Transverse colon (tissue), 4 donors: ENCODE results near the gene LEF1. TPM values are rescaled to one million over a fixed set of nuclear protein-coding genes. Genes with fewer than 3 reads are reported as not detected.

Experiments used
- DNase-seq: peaks from one replicate; pipeline ENCODE4 v3.0.0-alpha.2; 2019
- H3K27ac ChIP-seq, 4 donors: fragments of 200-600 bp; sonication (generic); 2 replicates each; pipeline ENCODE4 v1.5.1; 2016 to 2018; ENCODE audit warnings: inconsistent platforms in 4 of 4
- H3K27me3 ChIP-seq: fragments of 200-600 bp; sonication (generic); 2 replicates; pipeline ENCODE4 v1.5.1; 2017; ENCODE audit warnings: inconsistent platforms
- H3K36me3 ChIP-seq, 4 donors: fragments of 200-600 bp; sonication (generic); 2 replicates each; pipeline ENCODE4 v1.5.1; 2017 to 2019; ENCODE audit warnings: inconsistent platforms in 4 of 4
- H3K4me1 ChIP-seq, 4 donors: fragments of 200-600 bp; sonication (generic); 2 replicates each; pipeline ENCODE4 v1.5.1; 2017 to 2020; ENCODE audit warnings: inconsistent platforms in 4 of 4
- H3K4me3 ChIP-seq, 4 donors: fragments of 200-600 bp; sonication (generic); 1 replicate in 1 of 4; 2 replicates in 3 of 4; pipeline versions ENCODE4 v1.5.1 to v1.6.1; 2017 to 2019; ENCODE audit warnings: inconsistent platforms in 4 of 4
- H3K9me3 ChIP-seq, 2 donors: fragments of 200-600 bp; sonication (generic); 2 replicates each; pipeline ENCODE4 v1.5.1; 2017 to 2019; ENCODE audit warnings: inconsistent platforms in 2 of 2
- CTCF ChIP-seq, 5 experiments: fragments of 200-600 bp in 3 of 5; fragments of 450-650 bp in 2 of 5; sonication (generic) in 3 of 5; IDR thresholded peaks; 1 replicate in 2 of 5; 2 replicates in 3 of 5; pipeline ENCODE4 v1.5.1; 2016 to 2017; ENCODE audit warnings: antibody characterized with exemption in 5 of 5, inconsistent platforms in 3 of 5, mild to moderate bottlenecking in 2 of 5, moderate library complexity in 1 of 5
- EP300 ChIP-seq: sonication (generic); formaldehyde crosslinking; IDR thresholded peaks from one replicate; pipeline ENCODE4 v1.6.1; 2017; ENCODE audit warnings: antibody characterized with exemption, low read depth
- POLR2A ChIP-seq: fragments of 450-650 bp; IDR thresholded peaks from one replicate; pipeline ENCODE4 v1.6.1; 2016; ENCODE audit warnings: antibody characterized with exemption, mild to moderate bottlenecking, moderate library complexity
- POLR2AphosphoS5 ChIP-seq, 3 donors: sonication (generic); formaldehyde crosslinking; IDR thresholded peaks; one replicate each; pipeline ENCODE4 v1.6.1; 2016; ENCODE audit warnings: antibody characterized with exemption in 3 of 3
- WGBS, 2 donors: methylation state at CpG; one replicate each; pipeline ENCODE4 v1.1.5; 2018; ENCODE audit warnings: low coverage in 1 of 2; 5-methylcytosine and 5-hydroxymethylcytosine counted together
- in situ Hi-C, 4 donors: fragments of 200-750 bp; cut with MboI; loops; one replicate each; pipeline versions ENCODE4 v1.15.0 to v1.15.1; 2017; ENCODE audit warnings: low sequenced_read_pairs in 3 of 4, low pct_ligation_motif_present in 1 of 4, low pct_unique_long_range_greater_than_20kb in 1 of 4
- intact Hi-C: fragments of 100-400 bp; cut with DNase I; formaldehyde crosslinking; loops from one replicate; pipeline ENCODE4 v1.15.1; 2023; ENCODE audit warnings: low total_unique reads
- total RNA-seq, 4 donors: library from RNA; depleted of rRNA; stranded (reverse); fragments of >200 nt; gene quantifications; one replicate each; pipeline ENCODE4 v1.1.0, GENCODE V29; 2016

LEF1 gene
- total RNA-seq, 4 donors from 2014 or later: 1.4 to 29.2 (median 8.7) TPM

GRCh38 chr4:108060164-108060563 is 108.6 kb downstream of the LEF1 start:
- in situ Hi-C loops: no loop called here
- no peaks in the 10 kb centered on the region for H3K36me3 ChIP-seq
- H3K27me3 ChIP-seq: no peaks in the 10 kb centered on the region
- TF ChIP-seq POLR2AphosphoS5 (IDR thresholded peaks at IDR 0.05): no peak
- peak in 2 of 5 experiments; percentile 5 to 17 for TF ChIP-seq CTCF (IDR thresholded peaks at IDR 0.05)
- no peaks in the 10 kb centered on the region for H3K9me3 ChIP-seq
- WGBS, 2 donors: 42 to 55% methylated on average over 4 to 5 of the region's 5 CpGs
- no peaks in the 10 kb centered on the region for H3K4me1 ChIP-seq
- no peak overlapping the region for H3K4me3 ChIP-seq
- intact Hi-C loops: no loop called here
- DNase-seq: no peak
- H3K27ac ChIP-seq: no peak overlapping the region

GRCh38 chr4:108058685-108059440 is 109.9 kb downstream of the LEF1 start:
- Histone ChIP-seq H3K27me3 (no peaks in the 10 kb centered on the region), H3K4me3 (no peak overlapping the region), H3K4me1 (no peaks in the 10 kb centered on the region), H3K27ac (no peak overlapping the region), H3K9me3 (no peaks in the 10 kb centered on the region), H3K36me3 (no peaks in the 10 kb centered on the region)
- intact Hi-C loops: no loop called here
- in situ Hi-C loops: no loop called here
- no peak for DNase-seq
- no peak for TF ChIP-seq EP300
- no peak for TF ChIP-seq CTCF (IDR thresholded peaks at IDR 0.05)
- no peak for TF ChIP-seq POLR2A
- TF ChIP-seq POLR2AphosphoS5 (IDR thresholded peaks at IDR 0.05): no peak
- 66 to 72% methylated on average over 6 to 11 of the region's 11 CpGs for WGBS, 2 donors

- no peak overlapping the region for H3K4me3 ChIP-seq
- TF ChIP-seq CTCF (IDR thresholded peaks at IDR 0.05): no peak
- no peak for TF ChIP-seq POLR2AphosphoS5 (IDR thresholded peaks at IDR 0.05)
- no peak for TF ChIP-seq EP300
- TF ChIP-seq POLR2A: no peak
- in situ Hi-C loops: no loop called here
- no peaks in the 10 kb centered on the region for H3K9me3 ChIP-seq
- WGBS, 2 donors: 77 to 100% methylated on average over 2 to 6 of the region's 6 CpGs
- H3K27me3 ChIP-seq: no peaks in the 10 kb centered on the region
- intact Hi-C loops: no loop called here
- H3K4me1 ChIP-seq: no peaks in the 10 kb centered on the region
- no peaks in the 10 kb centered on the region for H3K36me3 ChIP-seq
- DNase-seq: no peak
- no peak overlapping the region for H3K27ac ChIP-seq
These were observed 112.3 kb downstream of the LEF1 start for GRCh38 chr4:108056418-108056817.

DNA sequence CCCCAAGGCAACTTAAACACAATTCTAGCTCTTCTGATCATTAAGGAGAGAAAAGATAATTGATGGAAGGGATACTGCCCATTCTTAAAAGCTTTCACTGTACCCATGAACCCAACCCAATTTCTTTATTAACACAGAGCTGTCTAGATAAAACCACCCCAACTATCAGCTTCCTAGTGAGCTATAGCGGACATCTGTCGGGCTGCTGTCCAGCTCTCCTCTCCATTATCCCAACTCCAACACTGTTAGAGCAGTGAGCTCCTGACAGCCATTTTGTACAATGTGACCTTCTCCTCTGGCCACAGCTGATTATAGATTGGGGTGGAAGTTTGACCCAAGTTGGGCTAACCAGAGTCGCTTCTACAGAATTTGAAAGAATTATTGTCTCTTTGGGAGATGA is 112.9 kb downstream of the LEF1 start:
- no peak for DNase-seq
- no peaks in the 10 kb centered on the region for H3K27me3 ChIP-seq
- H3K4me1 ChIP-seq: no peaks in the 10 kb centered on the region
- TF ChIP-seq POLR2AphosphoS5 (IDR thresholded peaks at IDR 0.05) (no peak), CTCF (IDR thresholded peaks at IDR 0.05) (no peak), EP300 (no peak), POLR2A (no peak)
- H3K4me3 ChIP-seq: no peak overlapping the region
- 90 to 91% methylated on average over 2 to 3 of the region's 3 CpGs for WGBS, 2 donors
- no peaks in the 10 kb centered on the region for H3K36me3 ChIP-seq
- no peak overlapping the region for H3K27ac ChIP-seq
- in situ Hi-C loops: no loop called here
- intact Hi-C loops: no loop called here
- H3K9me3 ChIP-seq: no peaks in the 10 kb centered on the region
